Suprapubic skin (tissue), 3 donors: ENCODE measurements around the gene LMOD1.

Experiments used
- POLR2A ChIP-seq, 2 donors: fragments of 450-650 bp; IDR thresholded peaks; one replicate each; pipeline ENCODE4 v1.6.1; 2017; ENCODE audit warnings: antibody characterized with exemption in 2 of 2, mild to moderate bottlenecking in 2 of 2, moderate library complexity in 2 of 2
- TF ChIP-seq, protein P1 (sequence below), 2 donors: fragments of 200-600 bp in 1 of 2; fragments of 450-650 bp in 1 of 2; sonication (generic) in 1 of 2; IDR thresholded peaks; one replicate each; pipeline ENCODE4 v1.5.1; 2016 to 2019; ENCODE audit warnings: antibody characterized with exemption in 2 of 2, mild to moderate bottlenecking in 1 of 2, moderate library complexity in 1 of 2

DNA sequence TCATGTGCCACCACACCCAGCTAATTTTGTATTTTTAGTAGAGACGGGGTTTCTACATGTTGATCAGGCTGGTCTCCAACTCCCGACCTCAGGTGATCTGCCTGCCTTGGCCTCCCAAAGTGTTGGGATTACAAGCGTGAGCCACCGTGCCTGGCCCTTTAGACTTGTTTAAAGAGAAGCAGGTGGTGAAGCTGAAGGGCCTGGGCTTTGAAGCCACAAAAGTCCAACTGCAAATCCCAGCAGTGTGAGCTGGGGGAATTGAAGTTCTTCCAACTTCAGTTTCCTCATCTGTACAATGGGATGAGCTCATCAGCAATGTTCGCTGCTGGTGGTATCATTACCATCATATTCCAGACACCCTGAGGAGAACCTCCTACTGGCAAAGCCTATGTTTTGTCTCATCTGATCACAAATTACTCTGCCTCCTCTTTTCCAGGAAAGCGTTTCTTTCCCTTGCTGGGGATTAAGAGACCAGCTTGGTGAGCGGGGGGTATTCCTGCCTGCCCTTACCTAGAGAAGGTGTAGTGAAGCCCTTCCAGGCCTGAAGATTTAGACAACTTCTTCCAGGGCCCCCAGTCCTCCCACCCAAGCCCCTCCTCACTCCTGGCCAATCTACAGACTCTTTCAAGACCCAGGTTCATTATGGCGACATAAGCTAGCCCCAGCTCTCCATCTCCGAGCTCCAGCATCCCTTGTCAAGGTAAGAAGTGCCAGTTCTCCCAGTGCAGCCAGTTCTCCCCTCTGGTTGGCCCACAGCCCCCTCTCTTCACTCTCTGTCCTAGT, 60.1 kb downstream of the LMOD1 start:
- TF ChIP-seq, protein P1, sequence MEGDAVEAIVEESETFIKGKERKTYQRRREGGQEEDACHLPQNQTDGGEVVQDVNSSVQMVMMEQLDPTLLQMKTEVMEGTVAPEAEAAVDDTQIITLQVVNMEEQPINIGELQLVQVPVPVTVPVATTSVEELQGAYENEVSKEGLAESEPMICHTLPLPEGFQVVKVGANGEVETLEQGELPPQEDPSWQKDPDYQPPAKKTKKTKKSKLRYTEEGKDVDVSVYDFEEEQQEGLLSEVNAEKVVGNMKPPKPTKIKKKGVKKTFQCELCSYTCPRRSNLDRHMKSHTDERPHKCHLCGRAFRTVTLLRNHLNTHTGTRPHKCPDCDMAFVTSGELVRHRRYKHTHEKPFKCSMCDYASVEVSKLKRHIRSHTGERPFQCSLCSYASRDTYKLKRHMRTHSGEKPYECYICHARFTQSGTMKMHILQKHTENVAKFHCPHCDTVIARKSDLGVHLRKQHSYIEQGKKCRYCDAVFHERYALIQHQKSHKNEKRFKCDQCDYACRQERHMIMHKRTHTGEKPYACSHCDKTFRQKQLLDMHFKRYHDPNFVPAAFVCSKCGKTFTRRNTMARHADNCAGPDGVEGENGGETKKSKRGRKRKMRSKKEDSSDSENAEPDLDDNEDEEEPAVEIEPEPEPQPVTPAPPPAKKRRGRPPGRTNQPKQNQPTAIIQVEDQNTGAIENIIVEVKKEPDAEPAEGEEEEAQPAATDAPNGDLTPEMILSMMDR (IDR thresholded peaks at IDR 0.05), result no peak
- TF ChIP-seq POLR2A (IDR thresholded peaks at IDR 0.05), result no peak
